Epithelial cell of esophagus (primary cell): Measurements from ENCODE around the gene CLTRN.

Experiments used
- DNase-seq: peaks from one replicate; pipeline ENCODE4 v3.0.0; 2010; ENCODE audit warnings: low read depth
- H3K4me3 ChIP-seq: 2 replicates; pipeline ENCODE4 v1.5.1; 2011; ENCODE audit warnings: mild to moderate bottlenecking, low read length, control low read depth
- CTCF ChIP-seq: IDR thresholded peaks from 2 replicates; pipeline ENCODE4 v1.5.1; 2011; ENCODE audit warnings: low read depth, mild to moderate bottlenecking, low read length, control low read depth, inconsistent platforms; ENCODE audit not compliant: insufficient read depth; ENCODE audit errors: missing control alignments

The CLTRN gene

GRCh38 chrX:15683193-15683592 is 18.6 kb upstream of the CLTRN start:
- no peak for TF ChIP-seq CTCF
- no peak overlapping the region for H3K4me3 ChIP-seq
- no peak for DNase-seq

- no peak for DNase-seq
- no peak for TF ChIP-seq CTCF
- no peak overlapping the region for H3K4me3 ChIP-seq
Observed at GRCh38 chrX:15681433-15681832, 16.8 kb upstream of the CLTRN start.

GRCh38 chrX:15680401-15680800 is 15.8 kb upstream of the CLTRN start:
- peak; percentile 35 for DNase-seq
- no peak overlapping the region for H3K4me3 ChIP-seq
- no peak for TF ChIP-seq CTCF

GRCh38 chrX:15679246-15679645 is 14.6 kb upstream of the CLTRN start:
- H3K4me3 ChIP-seq: no peak overlapping the region
- peak; percentile 23 for DNase-seq
- no peak for TF ChIP-seq CTCF

- DNase-seq: no peak
- no peak overlapping the region for H3K4me3 ChIP-seq
- TF ChIP-seq CTCF: no peak
Observed at GRCh38 chrX:15678339-15678738, 13.7 kb upstream of the CLTRN start.

GRCh38 chrX:15676886-15677285 is 12.3 kb upstream of the CLTRN start:
- H3K4me3 ChIP-seq: peak overlapping the region; percentile 69
- DNase-seq: no peak

GRCh38 chrX:15675490-15675921 is 10.9 kb upstream of the CLTRN start:
- TF ChIP-seq CTCF: no peak
- peak overlapping the region; percentile 69 for H3K4me3 ChIP-seq
- DNase-seq: peak; percentile 88

More at GRCh38 chrX:15676886-15677285, 12.3 kb upstream of the CLTRN start:
- TF ChIP-seq CTCF: no peak
